ENCODE data around the gene ARHGEF16.

The ARHGEF16 gene

GRCh38 chr1:3450202-3450863 is 4.1 kb upstream of the ARHGEF16 start:
- peaks cover under 1% of the 10 kb centered on the region for H3K9me3 ChIP-seq (ENCODE audit: low read length)
- peaks cover 3% of the 10 kb centered on the region for H3K27me3 ChIP-seq (ENCODE audit: insufficient read depth, low read length)
- peaks cover 10% of the 10 kb centered on the region for H3K4me1 ChIP-seq (ENCODE audit: insufficient read depth, low read length)
- no peak overlapping the region for H2AFZ ChIP-seq (ENCODE audit: low read depth, low read length)
- H3K36me3 ChIP-seq (ENCODE audit: insufficient read depth, low read length) = no peaks in the 10 kb centered on the region
- no peak overlapping the region for H3K4me3 ChIP-seq (ENCODE audit: low read length)

GRCh38 chr1:3450983-3451382 is 3.5 kb upstream of the ARHGEF16 start:
- Histone ChIP-seq H3K27me3 (ENCODE audit: insufficient read depth, low read length) (peaks cover 3% of the 10 kb centered on the region), H3K36me3 (ENCODE audit: insufficient read depth, low read length) (no peaks in the 10 kb centered on the region), H3K4me1 (ENCODE audit: insufficient read depth, low read length) (peaks cover 11% of the 10 kb centered on the region), H3K4me3 (ENCODE audit: low read length) (no peak overlapping the region), H3K9me3 (ENCODE audit: low read length) (no peaks in the 10 kb centered on the region), H2AFZ (ENCODE audit: low read depth, low read length) (no peak overlapping the region)

- Histone ChIP-seq H3K36me3 (ENCODE audit: insufficient read depth, low read length) (no peaks in the 10 kb centered on the region), H3K27me3 (ENCODE audit: insufficient read depth, low read length) (peaks cover 3% of the 10 kb centered on the region)
These were observed 2.2 kb upstream of the ARHGEF16 start for GRCh38 chr1:3451994-3452865.

GRCh38 chr1:3452866-3453175 is 1.6 kb upstream of the ARHGEF16 start:
- Histone ChIP-seq H3K36me3 (ENCODE audit: insufficient read depth, low read length) (no peaks in the 10 kb centered on the region), H3K4me1 (ENCODE audit: insufficient read depth, low read length) (peaks cover 15% of the 10 kb centered on the region), H2AFZ (ENCODE audit: low read depth, low read length) (no peak overlapping the region), H3K4me3 (ENCODE audit: low read length) (no peak overlapping the region), H3K9me3 (ENCODE audit: low read length) (no peaks in the 10 kb centered on the region), H3K27me3 (ENCODE audit: insufficient read depth, low read length) (peaks cover 3% of the 10 kb centered on the region)

More at GRCh38 chr1:3451994-3452865, 2.2 kb upstream of the ARHGEF16 start:
- Histone ChIP-seq H3K4me1 (ENCODE audit: insufficient read depth, low read length) (peaks cover 15% of the 10 kb centered on the region), H2AFZ (ENCODE audit: low read depth, low read length) (no peak overlapping the region), H3K4me3 (ENCODE audit: low read length) (no peak overlapping the region), H3K9me3 (ENCODE audit: low read length) (no peaks in the 10 kb centered on the region)

GRCh38 chr1:3453203-3453761 is 1.2 kb upstream of the ARHGEF16 start:
- H3K4me1 ChIP-seq (ENCODE audit: insufficient read depth, low read length) = peaks cover 20% of the 10 kb centered on the region
- H3K4me3 ChIP-seq (ENCODE audit: low read length) = no peak overlapping the region
- no peak overlapping the region for H2AFZ ChIP-seq (ENCODE audit: low read depth, low read length)
- no peaks in the 10 kb centered on the region for H3K9me3 ChIP-seq (ENCODE audit: low read length)
- H3K36me3 ChIP-seq (ENCODE audit: insufficient read depth, low read length) = no peaks in the 10 kb centered on the region
- H3K27me3 ChIP-seq (ENCODE audit: insufficient read depth, low read length) = peaks cover 3% of the 10 kb centered on the region

GRCh38 chr1:3454811-3455618 is 550 bp downstream of the ARHGEF16 start:
- H3K9me3 ChIP-seq (ENCODE audit: low read length) = no peaks in the 10 kb centered on the region
- H3K36me3 ChIP-seq (ENCODE audit: insufficient read depth, low read length) = no peaks in the 10 kb centered on the region
- H3K27me3 ChIP-seq (ENCODE audit: insufficient read depth, low read length) = peaks cover 3% of the 10 kb centered on the region
- H3K4me3 ChIP-seq (ENCODE audit: low read length) = peak overlapping the region; percentile 42
- H2AFZ ChIP-seq (ENCODE audit: low read depth, low read length) = no peak overlapping the region
- peaks cover 24% of the 10 kb centered on the region for H3K4me1 ChIP-seq (ENCODE audit: insufficient read depth, low read length)

GRCh38 chr1:3455670-3456448 is 1.4 kb downstream of the ARHGEF16 start:
- no peaks in the 10 kb centered on the region for H3K27me3 ChIP-seq (ENCODE audit: insufficient read depth, low read length)

GRCh38 chr1:3456449-3456963 is 2.0 kb downstream of the ARHGEF16 start:
- Histone ChIP-seq H3K36me3 (ENCODE audit: insufficient read depth, low read length) (no peaks in the 10 kb centered on the region), H2AFZ (ENCODE audit: low read depth, low read length) (no peak overlapping the region), H3K4me1 (ENCODE audit: insufficient read depth, low read length) (peaks cover 36% of the 10 kb centered on the region), H3K9me3 (ENCODE audit: low read length) (no peaks in the 10 kb centered on the region), H3K4me3 (ENCODE audit: low read length) (no peak overlapping the region), H3K27me3 (ENCODE audit: insufficient read depth, low read length) (no peaks in the 10 kb centered on the region)

More at GRCh38 chr1:3455670-3456448, 1.4 kb downstream of the ARHGEF16 start:
- Histone ChIP-seq H3K4me1 (ENCODE audit: insufficient read depth, low read length) (peaks cover 32% of the 10 kb centered on the region), H3K9me3 (ENCODE audit: low read length) (no peaks in the 10 kb centered on the region), H2AFZ (ENCODE audit: low read depth, low read length) (no peak overlapping the region), H3K36me3 (ENCODE audit: insufficient read depth, low read length) (no peaks in the 10 kb centered on the region), H3K4me3 (ENCODE audit: low read length) (no peak overlapping the region)

- peaks cover 36% of the 10 kb centered on the region for H3K4me1 ChIP-seq (ENCODE audit: insufficient read depth, low read length)
- no peak overlapping the region for H3K4me3 ChIP-seq (ENCODE audit: low read length)
These were observed 2.8 kb downstream of the ARHGEF16 start for GRCh38 chr1:3456964-3457909.

GRCh38 chr1:3457910-3458883 is 3.7 kb downstream of the ARHGEF16 start:
- Histone ChIP-seq H3K4me1 (ENCODE audit: insufficient read depth, low read length) (peaks cover 36% of the 10 kb centered on the region), H2AFZ (ENCODE audit: low read depth, low read length) (no peak overlapping the region), H3K4me3 (ENCODE audit: low read length) (no peak overlapping the region), H3K9me3 (ENCODE audit: low read length) (no peaks in the 10 kb centered on the region), H3K27me3 (ENCODE audit: insufficient read depth, low read length) (no peaks in the 10 kb centered on the region), H3K36me3 (ENCODE audit: insufficient read depth, low read length) (no peaks in the 10 kb centered on the region)

More at GRCh38 chr1:3456964-3457909, 2.8 kb downstream of the ARHGEF16 start:
- Histone ChIP-seq H3K9me3 (ENCODE audit: low read length) (no peaks in the 10 kb centered on the region), H3K27me3 (ENCODE audit: insufficient read depth, low read length) (no peaks in the 10 kb centered on the region), H2AFZ (ENCODE audit: low read depth, low read length) (no peak overlapping the region), H3K36me3 (ENCODE audit: insufficient read depth, low read length) (no peaks in the 10 kb centered on the region)

All from neuron (in vitro differentiated cells).